ENCODE measurements around the gene DHX8.

The DHX8 gene

DNA sequence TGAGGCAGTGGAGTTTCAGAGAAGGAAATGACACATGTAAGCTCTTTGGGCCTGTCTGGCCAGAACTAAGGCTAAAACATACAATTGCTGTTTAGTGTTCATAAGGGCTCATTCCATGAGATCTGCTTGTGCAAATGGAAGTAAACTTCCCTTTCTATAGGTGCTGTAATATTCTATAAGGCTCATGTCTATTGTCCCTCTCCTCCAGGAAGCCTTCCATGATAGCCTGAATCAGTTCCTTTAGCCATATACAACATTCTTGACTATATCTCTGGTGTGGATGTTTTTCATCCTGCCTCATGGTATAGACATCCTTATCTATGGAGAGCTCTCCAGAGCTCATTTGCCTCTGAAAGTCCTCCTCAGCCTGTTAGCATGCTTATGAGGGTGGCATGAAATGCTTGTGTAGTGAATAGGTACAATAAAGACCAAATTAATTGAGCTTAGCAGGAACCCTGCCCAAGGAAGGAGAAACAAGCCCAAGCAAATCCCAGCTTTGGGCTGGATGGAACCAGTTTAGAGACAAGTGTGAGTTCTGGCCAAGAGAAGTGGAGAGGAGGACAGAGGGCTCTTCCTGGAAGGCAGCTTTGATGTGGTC, 64.0 kb downstream of the DHX8 start:
- no peak for DNase-seq (ENCODE audit: low spot score)

DNA sequence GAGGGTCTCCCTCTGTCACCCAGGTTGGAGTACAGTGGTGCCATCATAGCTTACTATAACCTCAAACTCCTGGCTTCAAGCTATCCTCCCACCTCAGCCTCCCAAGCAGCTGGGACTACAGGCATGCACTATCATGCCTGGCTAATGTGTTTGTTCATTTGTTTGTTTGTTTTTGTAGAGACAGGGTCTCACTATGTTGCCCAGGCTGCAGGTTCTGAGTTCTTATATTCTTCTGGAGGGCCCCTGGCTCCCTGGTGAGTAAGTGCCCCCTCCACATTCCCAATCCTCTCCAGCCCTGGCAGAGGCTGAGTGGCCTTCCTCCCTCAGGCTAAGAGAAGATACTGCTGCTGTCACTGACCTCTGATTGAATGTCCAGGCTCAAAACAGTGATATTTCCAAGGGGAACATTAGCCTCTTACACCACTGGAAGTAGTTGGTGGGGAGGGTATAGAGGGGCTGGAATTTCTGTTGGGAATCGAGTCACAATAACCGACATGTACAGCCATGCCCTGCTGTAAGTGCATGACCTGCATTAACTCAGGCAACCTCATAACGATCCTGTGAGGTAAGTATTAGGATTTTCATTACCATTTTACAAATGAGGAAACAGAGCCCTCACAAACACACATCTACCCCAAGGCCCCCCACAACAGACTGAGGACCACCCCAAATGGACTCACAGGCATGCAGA, 65.1 kb downstream of the DHX8 start:
- DNase-seq (ENCODE audit: low spot score) = no peak

DNA sequence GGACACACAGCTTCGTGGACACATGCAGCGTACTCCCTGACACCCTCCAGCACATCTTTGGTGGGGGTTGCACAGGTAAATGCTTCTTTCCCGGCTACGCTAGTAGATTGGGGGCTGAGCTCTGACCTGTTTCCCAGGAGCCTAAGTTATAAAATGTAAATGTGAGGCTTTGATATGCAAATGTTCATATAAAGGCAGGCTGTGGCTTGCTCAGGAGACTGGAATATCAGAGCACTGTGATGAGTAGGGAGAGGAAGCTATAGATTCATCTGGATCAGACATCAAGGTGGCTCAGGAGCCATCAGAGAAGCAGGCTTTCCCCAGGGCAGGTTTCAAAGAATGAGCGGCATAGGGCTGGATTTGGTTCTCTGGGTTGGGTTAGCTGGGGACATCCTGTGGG, 65.7 kb downstream of the DHX8 start:
- no peak for DNase-seq (ENCODE audit: low spot score)

DNA sequence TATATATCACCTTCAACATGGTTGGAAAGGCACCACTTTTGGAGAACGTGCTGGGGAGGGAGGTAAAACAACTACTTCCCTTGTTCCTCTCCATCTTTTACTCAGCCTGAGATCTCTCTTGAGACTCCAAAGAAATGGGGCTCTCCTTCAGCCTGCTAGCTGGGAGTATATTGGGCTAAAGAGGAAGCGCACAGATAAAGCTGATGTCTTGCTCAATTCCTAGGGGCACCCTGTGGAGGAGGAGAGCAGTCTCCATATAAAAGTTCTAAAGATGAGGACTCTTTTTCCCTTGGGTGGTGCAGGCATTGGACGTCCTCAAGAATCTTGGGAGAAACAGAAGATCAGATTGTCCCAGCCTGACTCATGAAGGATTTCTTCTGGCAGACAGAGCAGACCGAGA, 67.0 kb downstream of the DHX8 start:
- no peak for DNase-seq (ENCODE audit: low spot score)

DNA sequence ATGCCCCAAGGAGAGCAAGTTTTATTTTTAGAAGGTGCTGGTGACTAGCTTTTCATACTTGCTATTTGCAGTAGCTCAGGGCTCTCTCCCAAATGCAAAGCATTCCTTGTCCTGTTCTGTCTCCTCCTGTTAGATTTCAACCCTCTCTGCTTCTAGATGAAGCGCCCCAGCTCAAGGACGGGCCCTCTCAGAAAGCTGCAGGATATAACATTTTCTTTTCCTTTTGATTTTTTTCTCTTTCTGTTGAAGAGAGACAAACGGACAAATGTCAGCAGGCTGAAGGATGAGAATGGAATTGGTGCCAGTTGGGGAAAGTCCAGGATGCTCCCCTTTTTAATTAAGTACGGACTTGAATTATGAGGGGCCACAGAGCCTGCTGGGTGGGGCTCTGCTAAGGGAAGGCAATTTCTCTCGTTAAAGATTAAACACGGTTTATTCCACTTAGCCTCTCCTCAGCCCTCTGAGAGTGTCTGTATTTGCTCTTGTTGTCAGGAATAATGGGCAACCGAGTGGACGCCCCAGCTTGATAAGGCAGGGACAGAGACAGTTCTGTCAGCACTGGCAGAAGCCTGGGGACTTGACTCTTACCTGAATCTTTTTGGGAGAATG, 68.6 kb downstream of the DHX8 start:
- no peak for DNase-seq (ENCODE audit: low spot score)

DNA sequence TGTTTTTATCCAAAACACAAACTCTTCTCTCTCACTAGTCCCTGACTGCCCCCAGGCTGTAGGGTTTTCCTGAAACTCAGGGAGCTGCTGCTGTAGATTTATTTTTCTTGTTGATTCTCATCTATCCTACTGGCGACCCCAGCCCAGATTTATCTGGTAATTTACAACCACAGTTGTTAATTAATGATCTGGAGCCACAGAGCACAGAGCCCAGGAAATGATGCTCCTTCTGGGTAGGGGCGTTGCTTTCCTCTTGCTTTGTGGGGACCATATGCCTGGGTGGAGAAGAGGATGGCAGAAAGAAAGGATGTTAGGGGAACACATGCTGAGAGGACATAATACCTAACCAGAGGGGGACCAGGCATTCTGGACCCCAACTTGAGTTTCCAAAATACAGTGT, 69.8 kb downstream of the DHX8 start:
- DNase-seq (ENCODE audit: low spot score) = no peak

DNA sequence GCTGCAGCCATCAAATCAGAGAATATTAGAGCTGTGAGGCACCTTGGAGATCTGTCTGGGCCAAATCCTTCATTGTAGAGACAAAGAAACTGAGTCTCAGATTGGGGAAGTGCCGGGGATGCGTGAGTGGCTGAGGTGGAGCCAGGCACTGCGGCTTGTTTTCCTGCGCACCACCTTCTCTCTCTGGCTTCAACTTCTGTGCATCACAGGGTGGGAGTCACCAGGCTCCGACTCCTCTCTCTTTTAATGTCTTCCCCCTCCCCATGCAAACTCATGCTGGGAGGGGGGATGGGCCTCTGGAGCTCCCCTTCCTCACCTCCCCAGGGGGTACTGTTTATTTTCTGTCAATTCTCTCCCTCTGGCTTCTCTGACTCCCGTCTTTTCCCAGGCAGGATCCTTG, 71.1 kb downstream of the DHX8 start:
- no peak for DNase-seq (ENCODE audit: low spot score)

DNA sequence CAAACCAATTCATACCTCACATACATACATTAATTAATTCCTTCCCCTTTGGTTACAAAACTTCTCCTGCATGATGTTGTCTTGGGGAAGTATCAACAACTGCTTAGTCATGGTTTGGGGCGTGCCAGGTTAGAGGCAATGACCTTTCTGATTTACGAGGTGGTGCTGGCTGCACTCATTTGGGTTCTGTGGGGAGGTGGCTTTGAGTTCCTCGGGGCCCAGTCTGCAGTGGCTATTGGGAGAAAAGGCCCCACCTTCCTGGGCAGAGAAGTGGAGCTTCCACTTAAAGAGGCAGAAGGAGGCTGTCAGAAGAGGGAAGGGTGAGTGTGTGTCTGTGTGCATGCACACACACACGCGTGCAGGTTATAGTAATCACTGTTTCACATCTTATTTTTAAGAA, 72.5 kb downstream of the DHX8 start:
- no peak for DNase-seq (ENCODE audit: low spot score)

DNA sequence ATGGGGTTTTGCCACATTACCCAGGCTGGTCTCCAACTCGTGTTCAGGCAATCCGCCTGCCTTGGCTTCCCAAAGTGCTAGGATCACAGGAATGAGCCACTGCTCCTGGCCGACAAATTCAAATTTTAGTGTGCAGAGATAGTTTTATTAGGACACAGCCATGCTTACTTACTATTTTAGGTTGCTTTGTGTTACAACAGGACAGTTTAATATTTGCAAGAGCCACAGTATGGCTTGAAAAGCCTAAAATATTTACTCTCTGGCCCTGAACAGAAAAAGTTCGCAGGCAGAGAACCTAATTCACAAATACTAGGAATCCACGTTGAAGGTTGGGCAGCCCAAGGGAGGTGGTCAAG, 75.0 kb downstream of the DHX8 start:
- DNase-seq (ENCODE audit: low spot score) = no peak

DNA sequence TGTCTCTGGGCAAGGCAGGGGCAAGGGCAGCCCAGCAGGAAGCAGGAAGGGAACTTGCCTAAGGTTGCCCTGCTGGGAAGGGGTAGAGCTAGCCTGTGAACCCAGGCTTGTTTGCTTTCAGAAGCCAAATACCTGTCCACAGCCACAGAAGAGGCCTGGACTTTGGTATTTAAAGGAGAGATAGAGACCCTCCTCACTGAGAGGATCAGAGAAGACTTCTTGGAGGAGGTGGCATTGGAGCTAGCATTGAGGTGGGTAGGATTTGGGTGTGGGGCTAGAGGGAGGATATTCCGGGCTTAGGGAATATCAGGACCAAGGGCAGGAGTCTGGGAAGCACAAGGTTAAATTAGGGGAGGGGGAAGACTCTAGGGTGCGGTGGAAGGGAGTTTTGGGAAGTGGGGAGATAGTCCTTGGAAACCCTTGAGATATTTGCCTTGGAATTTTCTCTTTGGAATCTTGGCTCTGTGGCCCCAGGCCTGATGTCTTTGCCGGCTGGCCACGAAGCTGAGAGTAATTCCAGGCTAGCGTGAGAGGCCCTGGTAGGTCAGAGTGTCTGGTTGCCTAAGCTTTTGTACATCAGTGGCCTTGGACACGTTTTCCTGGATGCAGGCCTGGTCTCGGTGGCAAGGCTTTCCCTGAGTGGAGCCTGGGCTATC, 75.5 kb downstream of the DHX8 start:
- DNase-seq (ENCODE audit: low spot score) = no peak

DNA sequence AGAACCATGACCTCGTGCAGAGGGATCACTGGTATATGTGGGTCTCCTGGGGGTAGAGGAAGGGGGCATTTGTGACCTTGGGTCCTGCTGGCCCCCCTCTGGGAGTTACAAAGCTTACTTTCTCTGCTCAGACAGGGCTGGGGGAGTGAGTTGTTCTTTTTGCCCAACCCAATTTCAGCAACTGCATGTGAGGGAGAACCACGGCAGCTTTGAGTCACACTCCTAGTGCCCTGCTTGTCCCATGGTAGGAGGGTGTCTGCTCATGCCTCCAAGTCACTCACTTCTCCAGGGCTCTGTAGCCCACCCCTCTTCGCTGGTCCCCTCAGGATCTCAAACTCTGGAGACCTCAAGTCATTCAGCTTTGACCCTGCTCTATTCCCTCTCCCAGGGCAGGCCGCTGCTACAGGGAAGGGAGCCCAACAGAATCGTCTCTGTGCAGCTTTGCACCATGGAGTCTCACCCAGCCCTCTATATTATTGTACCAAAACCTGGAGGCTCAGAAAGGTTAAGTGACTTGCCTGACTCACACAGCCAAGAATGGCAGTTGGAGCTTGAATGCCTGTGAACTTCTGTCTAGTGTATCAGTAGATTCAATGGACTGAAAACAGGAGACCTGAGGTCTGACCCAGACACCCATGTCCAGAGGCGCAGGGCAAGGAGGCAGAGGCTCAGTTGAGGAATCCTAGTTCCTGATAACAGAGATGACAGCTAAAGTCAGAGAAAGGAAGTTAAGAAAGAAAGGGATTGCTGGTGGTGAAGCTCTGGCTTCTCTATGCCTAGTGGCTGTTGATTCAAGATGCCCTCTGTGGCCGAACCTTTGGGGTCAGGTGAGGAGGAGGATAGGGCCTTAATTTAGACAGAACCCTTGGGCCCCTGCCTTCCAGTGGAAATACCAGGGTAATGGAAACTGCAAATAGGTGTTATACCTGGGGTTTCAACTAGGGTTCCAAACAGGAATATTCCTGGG, 77.0 kb downstream of the DHX8 start:
- DNase-seq (ENCODE audit: low spot score) = no peak

DNA sequence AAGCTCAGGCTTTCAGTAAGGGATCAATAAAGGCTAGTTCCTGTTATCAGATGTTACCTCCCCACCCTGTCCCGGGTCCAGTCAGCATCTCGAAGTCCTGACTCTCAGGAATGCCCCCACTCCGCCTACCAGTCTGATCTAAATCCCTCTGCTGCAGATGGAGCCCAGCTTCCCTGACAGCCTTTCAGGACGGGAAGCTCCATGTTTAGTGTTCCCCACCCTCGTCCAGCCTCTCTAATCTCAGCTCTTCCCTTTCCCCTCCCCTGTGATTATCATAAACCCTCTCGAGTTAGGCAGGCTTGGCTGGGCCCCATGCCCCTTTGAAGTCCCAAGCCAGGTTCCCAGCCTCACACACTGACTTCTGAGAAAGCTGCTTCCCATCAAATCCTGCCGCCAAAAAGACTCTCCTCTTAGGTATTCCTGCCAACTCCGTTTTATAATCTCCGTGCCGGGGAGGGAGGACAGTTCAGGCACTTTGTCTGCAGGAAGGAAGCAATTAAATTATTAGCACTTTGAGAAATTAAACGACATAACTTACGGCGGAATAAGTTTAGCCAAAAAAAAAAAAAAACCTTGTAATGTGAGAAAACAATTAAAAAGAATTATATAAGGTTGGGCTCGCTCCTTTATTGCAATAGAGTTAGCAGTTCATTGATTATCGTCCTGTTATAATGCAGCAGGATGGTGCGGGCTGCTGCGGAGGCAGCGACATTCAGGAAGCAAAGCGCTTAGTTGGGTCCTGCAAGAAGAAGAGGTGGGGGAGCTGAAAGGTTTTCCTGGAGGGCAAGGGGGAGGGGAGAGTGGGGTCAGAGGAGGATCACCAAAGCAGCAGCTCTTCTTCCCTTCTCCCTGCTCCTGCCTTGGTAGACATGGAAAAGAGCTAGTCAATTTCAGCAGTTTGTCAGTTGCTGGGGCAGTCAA, 79.2 kb downstream of the DHX8 start:
- DNase-seq (ENCODE audit: low spot score) = peak; percentile 82

DNA sequence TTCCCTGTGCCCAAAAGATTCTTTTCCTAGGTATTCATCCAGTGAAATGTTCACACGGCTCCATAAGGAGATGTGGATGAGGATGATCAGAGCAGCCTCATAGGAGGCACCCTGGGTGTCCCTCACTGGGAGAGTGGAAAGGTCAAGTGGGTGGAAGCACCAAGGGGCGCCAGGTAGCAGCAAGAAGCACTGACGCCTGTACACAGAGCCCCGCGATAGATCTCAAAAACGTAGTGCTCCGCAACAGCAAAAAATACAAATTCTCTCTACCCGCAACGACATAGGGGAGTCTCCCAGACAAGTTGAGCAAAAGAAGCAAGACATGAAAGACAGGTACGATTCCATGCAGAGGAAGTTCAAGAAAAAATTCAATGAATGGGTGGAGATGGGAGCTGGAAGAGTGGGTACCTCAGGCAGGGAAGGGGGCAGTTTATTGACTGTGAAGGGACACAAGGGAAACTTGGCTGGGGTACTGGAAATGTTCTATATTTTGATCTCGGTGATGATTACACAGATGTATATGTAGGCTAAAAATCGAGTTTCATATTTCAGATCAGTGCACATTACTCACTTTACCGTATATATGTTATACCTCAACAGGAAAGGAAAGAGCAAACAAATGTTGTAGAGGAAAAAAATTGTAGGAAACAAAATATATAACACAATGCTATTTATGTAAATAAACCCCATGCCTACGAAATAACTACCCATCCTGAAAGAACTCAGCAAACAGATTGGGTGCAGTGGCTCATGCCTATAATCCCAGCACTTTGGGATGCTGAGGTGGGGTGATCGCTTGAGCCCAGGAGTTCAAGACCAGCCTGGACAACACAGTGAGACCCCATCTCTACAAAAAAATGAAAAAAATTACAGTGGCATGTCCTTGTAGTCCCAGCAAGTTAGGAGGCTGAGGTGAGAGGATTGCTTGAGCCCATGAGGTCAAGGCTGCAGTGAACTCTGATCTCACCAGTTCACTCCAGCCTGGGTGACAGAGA, 80.1 kb downstream of the DHX8 start:
- no peak for DNase-seq (ENCODE audit: low spot score)

DNA sequence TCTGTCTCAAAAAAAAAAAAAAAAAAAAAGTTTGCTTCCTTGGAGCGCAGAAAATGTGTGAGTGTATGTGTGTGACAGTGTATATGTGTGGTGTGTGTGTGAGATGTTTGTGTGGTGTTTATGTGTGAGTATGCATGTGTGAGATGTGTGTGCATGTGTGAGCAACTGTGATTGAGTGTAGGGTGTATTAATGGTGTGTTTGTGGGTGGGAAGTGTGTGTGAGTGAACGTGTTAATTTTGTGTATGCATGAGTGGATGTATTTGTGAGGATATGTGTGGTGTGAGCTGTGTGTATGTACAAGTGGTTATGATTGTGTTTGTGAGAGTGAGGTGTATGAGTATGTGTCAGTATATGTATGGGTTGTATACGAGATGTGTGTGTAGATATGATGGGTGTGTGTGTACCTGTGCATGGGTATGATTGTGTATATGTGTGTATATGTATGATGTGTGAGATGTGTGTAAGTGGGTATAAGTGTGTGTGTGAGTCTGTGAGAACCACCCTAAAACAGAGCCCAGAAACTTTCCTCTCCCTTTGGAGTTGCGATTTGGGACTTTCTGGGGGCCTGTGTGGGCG, 84.8 kb downstream of the DHX8 start:
- DNase-seq (ENCODE audit: low spot score) = no peak

DNA sequence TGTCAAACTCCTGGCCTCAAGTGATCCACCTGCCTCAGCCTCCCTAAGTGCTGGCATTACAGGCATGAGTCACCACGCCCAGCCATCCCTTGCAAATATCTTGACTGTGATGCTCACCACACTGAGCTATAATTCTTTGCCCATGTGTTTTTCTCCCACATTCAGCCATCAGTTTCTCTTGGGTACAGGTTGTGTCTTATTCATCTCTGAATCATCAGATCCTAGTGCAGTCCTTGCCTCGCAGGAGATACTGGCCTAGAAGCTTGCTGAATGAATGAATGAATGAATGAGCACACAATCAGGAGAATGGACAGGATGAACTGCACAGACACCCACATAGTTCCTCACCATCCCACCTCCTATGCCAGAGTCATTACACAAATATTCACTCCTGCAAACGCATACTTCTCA, 86.7 kb downstream of the DHX8 start:
- DNase-seq (ENCODE audit: low spot score) = no peak

DNA sequence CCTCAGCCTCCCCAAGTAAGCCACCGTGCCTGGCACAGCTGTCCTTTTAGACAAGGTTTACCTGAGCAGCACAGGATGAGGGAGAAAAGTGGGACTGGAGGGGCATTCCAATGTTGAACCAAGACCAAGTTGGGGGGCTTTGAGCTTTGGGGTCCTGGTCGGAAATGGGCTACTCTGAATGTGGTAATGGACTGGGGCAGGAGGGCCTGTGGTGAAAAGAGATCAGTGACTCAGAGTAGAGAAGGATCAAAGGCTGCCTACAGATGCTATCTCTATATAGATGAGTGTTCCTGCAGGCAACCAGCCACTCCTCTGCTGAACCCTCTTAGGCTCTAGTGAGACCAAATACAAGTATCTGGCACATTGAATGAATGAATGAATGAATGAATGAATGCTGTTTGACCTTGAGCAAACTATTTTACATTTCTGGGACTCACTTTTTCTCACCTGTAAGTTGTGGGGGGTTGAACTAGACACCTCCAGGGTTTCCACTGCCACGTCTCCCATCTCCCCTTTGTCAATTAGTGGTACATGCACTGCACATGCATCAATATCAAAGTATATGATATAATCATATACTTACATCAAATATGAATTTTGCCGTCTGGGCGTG, 88.7 kb downstream of the DHX8 start:
- DNase-seq (ENCODE audit: low spot score) = no peak

DNA sequence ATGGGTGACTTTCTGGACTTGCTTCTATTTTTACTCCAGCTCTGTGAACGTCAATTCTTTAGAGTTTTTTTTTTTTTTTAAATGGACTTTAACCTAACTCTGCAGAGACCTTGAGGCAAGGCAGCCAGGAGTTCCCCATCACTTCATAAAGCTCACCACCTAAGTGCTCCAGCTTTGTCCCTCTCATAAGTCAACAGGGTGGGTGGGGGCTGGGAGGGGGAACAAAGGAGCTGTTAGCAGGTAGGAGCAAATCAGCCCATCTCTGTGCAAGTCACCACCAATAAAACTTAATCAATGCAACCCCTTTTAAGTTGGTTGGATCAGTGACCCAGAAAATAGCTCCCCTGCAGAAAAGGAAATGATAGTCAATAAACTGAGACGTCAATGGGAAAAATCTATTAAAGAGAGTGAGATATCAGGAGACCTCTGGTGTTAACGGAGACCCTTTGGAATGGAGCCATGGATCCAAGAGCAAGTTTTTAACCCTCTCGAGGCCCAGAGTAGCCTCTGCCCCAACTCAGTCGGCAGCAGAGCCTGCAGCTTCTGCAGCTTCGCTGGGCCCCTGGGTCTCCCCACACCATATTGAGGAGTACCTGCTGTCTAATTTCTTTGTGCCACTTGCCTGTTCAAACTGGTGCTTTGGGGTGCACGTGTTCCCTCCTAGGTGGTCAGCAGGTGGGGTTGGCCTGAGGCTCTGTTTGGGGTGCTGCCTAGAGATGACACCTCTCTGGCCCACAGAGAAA, 90.0 kb downstream of the DHX8 start:
- no peak for DNase-seq (ENCODE audit: low spot score)

DNA sequence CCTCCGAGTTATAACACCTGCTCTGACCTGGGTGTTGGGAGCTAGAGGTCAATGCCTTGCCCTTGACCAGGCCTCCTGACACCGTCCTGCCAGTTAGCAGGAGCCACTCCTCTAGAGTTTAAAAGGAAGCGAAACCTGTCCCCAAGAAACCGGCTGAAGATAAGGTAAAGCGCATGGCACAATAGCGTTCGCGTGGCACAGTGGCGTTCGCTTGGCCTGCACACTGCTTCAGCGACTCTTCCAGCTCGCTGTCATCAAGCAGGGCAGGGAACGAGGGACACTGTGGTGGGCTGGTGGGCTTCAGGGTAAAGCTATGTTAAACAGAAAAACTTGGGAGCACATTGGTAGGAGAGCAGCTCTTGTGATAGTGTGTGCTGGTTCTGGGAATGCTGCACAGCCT, 90.6 kb downstream of the DHX8 start:
- no peak for DNase-seq (ENCODE audit: low spot score)
